ENCODE measurements around the gene RNU1-2.
"Not testable (repeated sequence)": the region's sequence is repeated elsewhere in the genome, so short reads cannot be mapped to it uniquely, and the experiment has no call there.

Gene RNU1-2

DNA sequence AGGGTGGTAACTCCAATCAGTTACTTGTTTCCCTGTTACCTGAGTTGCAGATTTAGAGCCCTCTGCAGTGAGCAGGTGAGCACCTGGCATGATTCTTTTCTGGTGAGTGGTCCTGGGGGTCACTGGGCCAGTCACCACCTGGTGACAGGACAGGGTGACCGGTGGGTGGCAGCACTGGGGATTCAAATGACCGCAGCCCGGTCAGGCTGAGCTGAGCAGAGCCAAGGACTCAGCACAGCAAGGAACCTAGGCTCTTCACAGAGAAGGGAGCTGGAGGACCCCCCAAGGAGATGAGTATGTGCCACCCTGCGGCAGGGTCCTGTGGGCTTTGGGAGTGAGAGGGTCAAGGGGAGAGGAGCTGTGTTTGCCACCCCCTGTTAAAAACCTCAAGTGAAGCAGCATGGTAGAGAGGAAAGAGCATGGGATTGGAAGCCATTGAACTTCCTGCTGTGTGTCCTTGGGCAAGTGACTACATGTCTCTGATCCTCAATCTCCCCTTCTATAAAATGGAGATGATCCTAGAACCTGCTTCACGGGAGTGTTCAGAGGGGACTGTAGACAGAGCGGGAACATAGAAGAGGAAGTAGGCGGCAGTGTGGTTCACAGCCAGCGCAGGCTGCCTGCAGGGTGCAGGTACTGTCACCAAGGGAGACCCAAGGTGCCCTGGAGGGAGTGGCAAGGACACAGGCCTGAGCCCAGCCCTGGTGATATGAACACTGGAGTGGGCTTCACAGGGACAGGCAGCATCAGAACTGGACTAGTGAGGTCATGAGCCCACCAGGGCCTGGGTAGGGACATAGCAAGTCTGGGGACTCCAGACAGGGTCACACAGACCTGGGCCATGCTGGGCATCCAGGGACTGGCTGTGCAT is 16.3 kb downstream of the RNU1-2 start:
- DNase-seq: not testable (repeated sequence)

DNA sequence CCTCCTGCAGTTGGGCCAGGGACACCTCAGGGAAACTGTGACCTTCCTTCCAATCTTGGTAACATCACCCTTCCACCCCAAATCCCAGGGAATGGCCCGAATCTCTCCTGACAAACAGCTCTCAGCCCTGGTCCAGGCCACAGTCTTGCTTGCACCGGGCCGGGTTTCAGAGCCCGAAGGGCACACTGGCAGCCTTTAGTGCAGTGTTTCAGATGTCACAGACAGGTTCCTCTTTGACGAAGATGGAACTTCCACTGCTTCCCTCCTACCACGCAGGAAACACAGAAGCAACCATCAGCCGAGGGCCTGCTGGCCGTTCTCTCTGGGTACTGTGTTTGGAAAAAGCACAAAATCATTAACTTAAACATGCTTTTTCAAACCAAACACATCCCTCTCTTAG is 17.0 kb downstream of the RNU1-2 start:
- DNase-seq: not testable (repeated sequence)

GRCh38 chr1:16913181-16913832 is 17.5 kb downstream of the RNU1-2 start:
- DNase-seq: no peak

GRCh38 chr1:16913833-16914662 is 18.3 kb downstream of the RNU1-2 start:
- peak; percentile 88 for DNase-seq

DNA sequence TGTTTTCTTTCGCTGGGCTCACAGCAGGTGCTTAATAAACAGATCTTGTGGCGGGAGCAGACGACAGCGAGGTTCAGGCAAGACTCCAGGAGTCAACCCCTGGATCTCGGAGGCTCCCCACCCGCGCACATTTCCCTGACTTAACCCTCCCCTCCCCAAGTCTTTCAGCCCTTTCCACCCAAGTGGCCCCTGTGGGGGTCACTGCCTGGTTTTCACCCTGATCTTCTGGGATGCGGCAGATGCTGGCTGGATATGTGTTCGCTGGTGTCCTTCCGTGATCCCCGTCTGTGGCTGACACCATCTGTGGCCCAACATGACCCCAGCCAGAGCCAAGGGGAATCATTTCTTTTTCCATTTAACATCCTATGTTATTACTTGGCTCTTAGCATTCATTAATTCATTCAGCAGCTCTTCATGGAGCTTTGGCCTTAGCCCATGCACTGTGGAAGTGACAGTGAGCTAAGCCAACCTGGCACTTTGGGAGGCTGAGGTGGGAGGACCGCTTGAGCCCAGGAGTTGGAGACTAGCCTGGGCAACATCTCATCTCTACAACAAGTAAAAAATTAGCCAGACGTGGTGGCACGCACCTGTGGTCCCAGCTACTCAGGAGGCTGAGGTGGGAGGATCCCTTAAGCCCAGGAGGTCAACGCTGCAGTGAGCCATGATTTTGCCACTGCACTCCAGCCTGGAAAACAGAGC is 19.3 kb downstream of the RNU1-2 start:
- DNase-seq: not testable (repeated sequence)

GRCh38 chr1:16915627-16915973 is 19.8 kb downstream of the RNU1-2 start:
- no peak for DNase-seq

DNA sequence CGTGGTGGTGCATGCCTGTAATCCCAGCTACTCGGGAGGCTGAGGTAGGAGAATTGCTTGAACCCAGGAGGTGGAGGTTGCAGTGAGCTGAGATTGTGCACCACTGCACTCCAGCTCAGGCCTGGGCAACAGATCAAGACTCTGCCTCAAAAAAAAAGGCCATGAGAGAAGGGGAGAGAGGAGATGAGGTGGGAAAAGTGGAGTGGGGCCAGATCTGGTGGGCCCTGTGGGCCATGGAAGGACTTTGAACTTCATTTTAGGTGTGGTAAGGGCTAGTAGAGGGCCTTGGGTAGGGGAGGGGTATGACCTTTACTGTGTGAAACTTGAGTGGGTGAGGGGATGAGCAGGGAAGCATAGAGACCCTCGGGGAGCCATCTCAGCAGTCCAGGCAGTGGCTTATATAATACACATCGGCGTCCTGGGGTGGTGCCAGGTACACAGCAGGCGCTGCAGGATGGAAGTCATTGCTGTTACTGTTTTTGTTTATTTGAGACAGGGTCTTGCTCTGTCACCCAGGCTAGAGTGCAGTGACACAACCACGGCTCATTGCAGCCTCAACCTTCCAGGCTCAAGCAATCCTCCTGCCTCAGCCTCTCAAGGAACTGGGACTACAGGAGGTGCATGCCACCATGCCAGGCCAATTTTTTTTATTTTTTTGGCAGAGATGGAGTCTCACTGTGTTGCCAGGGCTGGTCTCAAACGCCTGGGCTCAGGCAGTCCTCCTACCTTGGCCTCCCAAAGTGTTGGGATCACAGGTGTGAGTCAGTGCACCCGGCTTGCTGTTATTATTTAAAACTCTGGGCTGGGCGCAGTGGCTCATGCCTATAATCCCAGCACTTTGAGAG is 20.5 kb downstream of the RNU1-2 start:
- DNase-seq: not testable (repeated sequence)

DNA sequence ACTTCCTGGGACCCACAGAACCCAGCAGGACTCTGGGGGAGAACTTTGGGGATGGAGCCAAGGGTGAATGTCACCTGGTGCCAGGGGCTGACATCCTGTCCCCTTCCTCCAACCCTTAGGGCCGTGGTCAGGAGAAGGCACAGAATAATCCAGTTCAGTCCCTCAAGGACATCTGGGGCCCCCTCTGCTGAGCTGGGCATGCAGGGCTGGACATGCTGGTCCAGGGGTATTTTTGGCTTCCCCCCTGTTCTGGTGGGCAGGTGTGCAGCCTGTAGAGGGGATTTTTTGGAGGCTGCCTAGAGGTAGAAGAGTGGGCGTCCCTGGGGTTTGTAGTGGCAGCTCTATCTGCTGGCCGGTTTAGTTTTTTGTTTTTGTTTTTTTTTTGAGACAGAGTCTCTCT is 22.6 kb downstream of the RNU1-2 start:
- no peak for DNase-seq

DNA sequence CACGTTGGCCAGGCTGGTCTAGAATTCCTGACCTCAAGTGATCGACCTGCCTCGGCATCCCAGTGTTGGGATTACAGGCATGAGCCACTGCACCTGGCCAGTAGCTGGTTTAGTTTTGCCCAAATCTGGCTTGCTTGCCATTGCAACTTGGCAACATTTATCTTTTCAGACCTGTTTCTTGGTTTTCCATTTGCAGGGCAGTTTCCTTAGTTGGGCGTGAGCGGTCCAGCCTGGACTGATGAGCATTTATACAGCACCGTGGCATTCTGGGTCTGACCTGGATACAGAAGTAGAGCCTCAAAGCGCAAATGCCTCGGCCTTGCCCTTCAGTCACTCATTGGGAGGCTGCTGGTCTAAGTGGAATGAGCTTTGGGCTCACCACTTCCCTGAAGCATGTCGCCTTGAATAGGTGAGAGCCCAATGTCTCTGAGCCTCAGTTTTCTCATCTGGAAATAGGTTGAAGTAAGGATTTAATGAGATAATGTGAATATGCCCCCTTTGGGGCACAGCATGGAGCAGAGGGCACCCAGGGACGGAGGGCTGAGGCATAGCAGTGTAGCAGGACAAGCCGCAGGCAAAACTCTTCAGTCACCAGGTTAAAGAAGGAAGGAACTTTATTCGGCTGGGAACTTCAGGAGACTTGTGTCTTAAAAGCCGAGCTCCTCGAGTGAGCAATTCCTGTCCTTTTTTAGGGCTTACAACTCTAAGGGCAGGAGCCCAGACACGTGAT is 23.3 kb downstream of the RNU1-2 start:
- DNase-seq: not testable (repeated sequence)

- DNase-seq: no peak
These were observed 25.2 kb downstream of the RNU1-2 start for GRCh38 chr1:16920951-16921350.

- DNase-seq: no peak
These were observed 25.8 kb downstream of the RNU1-2 start, which contains the start of gene CROCC for GRCh38 chr1:16921391-16922185. CROCC (plus strand) TSS chr1:16921931; CDS start chr1:16922019, 88 bp downstream.

DNA sequence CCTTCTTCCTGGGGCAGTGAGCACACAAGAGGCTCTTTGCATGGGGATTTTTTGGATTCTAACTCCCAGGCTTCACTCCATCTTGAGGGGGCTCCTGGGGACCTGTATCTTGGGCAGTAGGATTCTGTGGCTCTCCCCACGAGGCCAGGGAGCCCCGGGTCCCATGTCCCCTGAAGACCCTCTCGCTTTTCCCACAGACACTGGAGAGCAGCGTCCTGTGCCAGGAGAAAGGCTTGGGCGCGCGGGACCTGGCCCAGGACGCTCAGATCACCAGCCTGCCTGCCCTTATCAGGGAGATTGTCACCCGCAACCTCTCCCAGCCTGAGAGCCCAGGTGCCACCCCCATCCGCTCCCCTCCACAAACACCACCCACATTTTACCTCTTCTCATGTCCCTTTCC is 26.7 kb downstream of the RNU1-2 start:
- DNase-seq: no peak

GRCh38 chr1:16922885-16923431 is 27.2 kb downstream of the RNU1-2 start:
- DNase-seq: no peak

GRCh38 chr1:16924216-16924918 is 28.6 kb downstream of the RNU1-2 start:
- DNase-seq: no peak

DNA sequence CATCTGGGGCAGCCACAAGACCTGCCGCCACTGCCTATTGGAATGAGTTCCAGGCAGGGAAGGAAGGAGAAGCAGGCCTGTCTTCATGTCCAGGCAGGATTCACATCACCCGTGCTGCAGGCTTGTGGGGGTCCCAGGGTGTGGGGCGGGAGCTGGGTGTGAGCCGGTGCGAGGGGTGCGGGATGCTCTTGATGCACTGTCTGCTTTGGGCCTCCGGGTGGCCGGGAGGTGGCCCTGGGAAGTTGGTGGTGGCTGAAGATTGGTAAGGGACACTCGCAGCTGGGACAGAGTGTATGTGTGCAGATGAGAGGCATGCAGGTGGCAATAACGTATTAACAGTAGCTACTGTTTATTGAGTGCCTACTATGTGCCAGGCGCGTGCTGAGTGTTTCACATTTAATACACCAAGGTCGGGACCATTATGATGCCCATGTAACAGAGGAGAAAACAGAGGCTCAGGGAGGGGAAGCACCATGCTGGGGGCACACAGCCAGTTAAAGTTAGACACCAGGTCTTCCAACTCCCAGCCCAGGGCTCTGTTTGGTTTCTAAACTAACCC is 29.2 kb downstream of the RNU1-2 start:
- no peak for DNase-seq

- DNase-seq: no peak
These were observed 30.1 kb downstream of the RNU1-2 start for GRCh38 chr1:16925635-16926490.

DNA sequence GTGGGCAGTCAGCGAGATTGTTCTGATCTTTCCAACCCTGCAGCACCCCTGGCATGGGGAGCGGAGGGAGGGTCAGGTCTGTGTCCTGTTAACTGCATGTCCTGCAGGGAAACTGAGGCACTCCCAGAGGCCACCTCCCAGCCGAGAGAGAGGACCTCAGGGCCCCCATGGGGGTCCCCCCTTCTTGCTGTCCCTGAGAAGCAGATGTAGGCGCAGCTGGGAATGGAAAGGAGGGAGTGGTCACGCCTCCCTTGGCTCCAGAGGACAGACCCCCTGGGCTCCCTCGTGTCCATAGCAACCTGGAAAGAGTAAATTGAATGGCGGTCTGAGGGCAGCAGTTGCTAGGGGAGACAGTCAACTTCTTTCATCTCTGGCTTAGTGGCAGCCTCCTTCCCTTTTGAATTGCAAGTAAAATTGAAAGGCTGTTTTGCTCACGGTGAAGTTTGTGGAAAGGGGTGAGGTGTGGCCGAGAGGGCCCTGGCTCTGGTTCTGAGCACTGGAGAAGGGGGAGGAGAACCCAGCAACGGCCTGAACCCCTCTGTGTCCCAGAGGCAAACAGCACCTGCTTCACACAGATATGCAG is 30.8 kb downstream of the RNU1-2 start:
- DNase-seq: no peak

All from central memory CD4-positive, alpha-beta T cell (primary cell).